NCI-H524 (cell line): ENCODE data around the gene ANKLE2.

Source experiments
- DNase-seq, 2 experiments: peaks; one replicate each; lab custom pipeline; 2025; lab: John Stamatoyannopoulos, UW

Gene ANKLE2

DNA sequence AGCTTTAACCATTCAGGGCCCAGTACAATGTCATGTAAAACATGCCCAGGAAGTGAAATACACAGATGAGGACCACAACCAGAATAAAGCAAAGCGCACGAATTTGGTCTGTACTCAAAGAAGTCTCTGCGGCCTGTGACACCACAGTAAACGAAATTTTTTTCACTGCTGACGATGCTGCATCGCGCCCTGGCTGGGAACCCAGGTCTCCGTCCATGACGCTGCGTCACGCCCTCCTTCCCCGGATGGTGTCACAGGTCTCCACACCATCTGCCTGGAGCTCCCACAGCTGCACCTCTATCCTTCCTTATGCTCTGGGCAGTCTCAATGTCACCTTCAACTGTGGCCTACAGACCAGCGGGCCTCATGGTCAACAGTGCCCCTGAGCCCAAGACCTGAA, 17.8 kb downstream of the ANKLE2 start:
- no peak for DNase-seq

DNA sequence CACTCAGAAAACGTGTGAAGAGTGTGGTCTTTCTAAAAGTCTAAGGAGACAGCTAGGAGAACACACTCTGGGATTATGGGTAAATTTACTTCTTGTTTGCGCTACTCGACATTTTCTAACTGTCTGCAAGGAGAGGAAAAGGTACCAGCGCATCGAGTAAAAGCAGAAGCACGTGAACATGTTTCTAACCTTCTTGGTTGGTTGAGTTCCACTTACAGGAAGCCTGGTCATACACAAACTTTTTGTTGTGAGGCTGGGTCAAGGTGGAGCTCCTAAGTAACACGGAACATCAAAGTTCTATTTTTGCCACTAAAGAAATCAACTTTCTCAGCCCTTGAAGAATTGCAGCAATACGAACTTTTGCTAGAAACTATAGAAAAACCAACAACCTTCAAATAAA, 20.0 kb downstream of the ANKLE2 start:
- DNase-seq: no peak

DNA sequence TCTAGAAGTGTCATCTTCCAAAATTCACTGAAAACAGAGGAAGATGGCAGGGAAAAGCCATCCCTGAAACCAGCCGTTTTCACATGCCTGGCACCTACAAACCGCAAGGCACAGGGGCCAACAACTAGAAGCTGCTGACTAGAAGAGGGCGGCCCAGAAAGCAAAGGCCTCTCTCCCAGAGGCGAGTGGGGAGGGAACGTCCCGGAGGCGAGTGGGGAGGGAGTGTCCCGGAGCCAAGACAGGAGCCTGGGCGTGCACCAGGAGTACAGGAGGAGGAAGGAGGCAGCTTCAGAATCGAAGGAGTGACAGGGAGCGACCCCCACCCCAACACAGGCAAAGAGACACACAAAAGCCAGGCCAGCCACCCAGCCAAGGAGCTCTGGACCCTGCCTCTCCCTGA, 21.0 kb downstream of the ANKLE2 start:
- no peak for DNase-seq

DNA sequence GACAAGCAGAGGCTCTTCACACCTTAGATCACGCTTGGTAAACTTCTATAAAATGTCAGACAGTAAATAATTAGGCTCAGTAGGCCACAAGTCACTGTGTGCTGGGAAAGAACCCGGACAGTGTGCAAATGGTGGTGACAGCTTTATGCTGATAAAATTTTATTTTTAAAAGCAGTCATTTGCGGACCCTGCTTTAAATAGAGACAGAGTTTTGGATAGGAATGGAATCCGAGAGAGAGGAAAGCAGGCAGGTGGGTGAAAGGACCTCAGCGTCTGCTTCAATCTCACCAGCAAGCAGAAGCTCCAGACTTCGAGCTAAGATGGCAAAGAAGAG, 21.4 kb downstream of the ANKLE2 start:
- no peak for DNase-seq

DNA sequence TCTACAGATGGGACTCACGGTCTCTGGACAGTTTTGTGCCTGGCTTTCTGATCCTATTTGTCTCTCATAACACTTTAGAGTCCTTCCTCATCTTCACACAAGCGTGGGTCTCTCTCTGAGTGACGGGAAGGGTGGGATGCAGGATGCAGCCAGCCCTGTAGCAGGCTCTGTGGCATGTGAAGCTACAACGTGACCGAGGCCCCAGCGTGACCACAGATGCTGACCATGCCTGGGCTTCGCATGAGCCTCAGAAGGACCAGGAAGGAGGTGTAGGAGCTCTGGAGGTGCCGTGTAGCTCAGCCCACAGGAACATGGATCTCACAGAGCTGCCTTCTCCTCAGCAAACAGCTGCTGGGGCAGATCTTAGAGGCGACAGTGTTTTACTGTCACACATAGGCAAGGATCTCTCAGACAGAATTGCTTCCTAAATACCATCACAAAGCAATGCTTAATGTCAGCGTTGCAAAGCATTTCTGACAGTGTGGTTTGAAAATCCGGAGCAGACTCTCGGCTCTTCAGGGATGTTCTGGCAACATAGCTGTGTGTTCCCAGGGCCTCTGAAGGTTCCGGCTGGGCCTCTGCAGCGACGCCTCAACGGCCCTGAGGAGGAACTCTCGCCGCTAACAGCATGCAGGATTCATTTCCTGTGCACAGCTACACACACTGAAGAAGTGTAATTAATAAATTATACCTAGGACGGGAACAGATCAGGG, 21.9 kb downstream of the ANKLE2 start:
- DNase-seq: no peak

DNA sequence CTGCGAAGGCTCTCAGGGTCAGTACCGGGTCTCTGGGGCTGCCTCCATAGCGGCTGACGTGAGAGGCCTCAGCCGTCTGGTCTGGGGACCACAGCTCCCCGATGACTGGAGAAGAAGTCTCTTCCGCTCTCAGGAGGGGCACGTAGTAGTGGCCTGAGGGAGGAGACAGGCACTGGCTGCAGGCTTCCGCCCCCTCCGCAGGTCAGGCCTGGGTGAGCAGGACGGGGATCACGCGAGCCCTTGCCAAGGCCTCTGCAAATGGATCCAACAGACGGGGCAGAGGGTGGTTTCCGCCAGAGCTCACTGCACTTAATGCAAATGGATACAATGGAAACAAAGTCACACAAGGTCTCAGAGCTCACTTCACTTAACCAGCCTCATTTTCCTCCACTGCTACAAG, 24.7 kb downstream of the ANKLE2 start:
- DNase-seq: no peak

DNA sequence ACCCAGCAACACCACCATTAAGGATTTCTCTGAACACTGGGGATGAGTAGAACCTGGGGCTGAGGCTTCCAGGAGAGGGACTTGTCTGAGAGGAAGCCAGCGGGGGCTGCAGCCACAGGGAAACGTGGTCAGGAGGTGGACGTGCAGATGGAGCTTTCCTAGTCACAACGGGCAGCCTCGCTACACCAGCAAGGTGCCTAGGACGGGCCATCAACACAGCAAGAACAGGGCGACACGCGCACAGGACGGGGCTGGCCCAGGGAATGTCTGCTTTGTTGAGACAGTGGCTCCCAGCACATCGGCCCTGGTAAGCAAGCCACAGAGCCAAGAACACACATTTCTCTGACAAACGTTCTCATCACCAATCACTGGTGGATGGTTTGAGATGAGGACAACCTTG, 25.3 kb downstream of the ANKLE2 start:
- no peak for DNase-seq

DNA sequence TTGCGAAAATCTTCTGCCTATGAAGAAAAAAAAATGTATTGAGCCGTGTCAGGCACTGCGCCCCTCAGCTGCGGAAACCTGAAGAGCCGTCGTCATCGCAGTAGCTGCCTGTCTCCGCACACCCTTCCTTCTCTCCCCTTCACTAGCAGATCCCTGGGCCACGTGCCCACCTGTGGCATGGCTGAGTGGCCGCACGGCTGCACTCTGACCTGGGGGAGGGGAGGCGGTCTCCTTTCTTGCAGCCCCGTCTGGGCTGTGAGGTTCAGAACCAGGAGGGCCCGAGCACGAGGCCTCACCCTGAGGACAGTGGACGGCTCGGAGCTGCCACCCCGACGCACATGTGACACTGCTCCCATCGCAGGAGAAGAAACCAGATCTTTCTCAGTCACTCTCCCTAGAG, 26.1 kb downstream of the ANKLE2 start:
- no peak for DNase-seq

DNA sequence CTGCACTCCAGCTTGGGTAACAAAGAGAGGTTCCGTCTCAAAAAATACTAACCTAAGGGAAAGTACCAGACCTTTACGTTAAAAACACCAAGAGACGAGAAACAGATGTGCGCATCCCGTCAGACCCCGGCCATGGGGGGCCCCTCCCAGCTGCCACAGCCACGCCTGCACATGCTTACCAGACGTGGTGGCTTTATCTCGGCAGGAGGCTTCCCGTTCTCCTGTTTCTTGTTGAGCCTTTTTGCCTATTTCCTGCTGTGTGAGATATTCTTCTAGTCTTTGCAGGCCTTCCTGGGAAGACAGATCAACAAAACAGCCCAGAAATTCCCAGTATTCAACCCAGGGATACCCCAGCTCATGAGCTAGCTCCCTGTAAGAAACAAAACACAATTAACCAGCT, 27.4 kb downstream of the ANKLE2 start:
- DNase-seq: no peak

DNA sequence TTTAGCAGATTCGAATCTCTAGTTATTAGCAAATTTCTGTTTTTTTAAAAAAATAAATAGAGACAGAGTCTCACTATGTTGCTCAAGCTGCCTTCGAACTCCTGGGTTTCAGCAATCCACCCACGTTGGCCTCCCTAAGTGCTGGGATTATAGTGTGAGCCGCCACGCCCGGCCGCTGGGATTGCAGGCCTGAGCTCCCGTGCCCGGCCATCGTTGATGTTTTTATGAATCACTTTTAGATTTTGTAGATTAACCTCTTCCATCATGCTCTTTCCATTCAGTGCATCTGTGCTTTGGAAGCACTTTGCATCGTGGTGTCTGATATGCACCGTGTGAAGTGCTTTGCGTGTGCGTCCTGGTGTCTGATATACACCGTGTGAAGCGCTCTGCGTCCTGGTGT, 30.1 kb downstream of the ANKLE2 start:
- no peak for DNase-seq

DNA sequence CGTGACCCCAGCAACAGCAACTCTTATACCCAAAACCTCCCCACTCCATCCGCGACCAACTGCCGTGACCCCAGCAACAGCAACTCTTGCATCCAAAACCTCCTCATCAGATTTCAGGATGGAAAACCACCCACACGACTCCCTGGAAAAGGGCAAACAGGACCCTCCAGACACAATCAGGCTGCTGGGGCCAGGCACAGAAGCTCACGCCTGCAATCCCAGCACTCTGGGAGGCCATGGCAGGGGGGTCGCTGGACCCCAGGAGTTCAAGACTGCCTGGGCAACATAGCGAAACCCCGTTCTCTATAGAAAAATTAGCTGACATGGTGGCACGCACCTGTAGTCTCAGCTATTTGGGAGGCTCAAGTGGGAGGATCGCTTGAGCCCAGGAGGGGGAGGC, 31.3 kb downstream of the ANKLE2 start:
- DNase-seq: no peak

DNA sequence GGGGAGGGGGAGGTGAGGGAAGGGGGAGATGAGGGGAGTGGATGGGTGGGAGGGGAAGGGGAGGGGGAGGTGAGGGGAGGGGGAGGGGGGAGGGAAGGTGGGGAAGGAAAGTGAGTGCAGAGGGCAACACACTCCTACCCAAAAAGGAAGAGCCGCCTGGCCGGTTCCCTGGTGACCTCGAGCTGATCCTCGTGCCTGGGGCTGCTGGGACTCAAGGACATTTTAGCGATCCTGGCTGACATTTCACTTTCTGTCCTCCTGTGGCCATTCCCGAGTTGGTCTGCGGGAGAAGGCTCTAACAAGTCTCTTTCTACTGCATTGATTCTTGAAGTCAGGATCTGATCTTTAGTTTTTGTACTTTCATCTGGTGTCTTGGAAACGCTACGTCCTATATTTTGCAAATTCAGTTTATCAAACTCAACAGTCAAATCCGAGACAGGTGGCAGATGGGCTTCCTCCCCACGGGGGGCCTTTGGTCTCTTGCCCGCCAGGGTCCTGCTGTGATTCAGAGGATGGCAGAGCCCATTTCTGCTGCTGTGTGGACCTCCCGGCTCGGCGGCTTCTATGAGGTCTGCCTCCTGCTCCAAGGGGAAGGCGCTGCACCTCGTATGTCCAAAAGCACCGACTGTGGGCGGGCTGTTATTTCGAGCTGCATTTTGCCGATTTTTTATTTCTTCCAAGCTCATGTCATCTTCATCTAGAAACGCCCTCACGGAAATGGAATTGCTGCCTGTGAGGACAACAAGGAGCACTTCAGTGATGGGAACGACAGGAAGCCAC, 31.9 kb downstream of the ANKLE2 start:
- DNase-seq: peak; percentile 53 to 64

DNA sequence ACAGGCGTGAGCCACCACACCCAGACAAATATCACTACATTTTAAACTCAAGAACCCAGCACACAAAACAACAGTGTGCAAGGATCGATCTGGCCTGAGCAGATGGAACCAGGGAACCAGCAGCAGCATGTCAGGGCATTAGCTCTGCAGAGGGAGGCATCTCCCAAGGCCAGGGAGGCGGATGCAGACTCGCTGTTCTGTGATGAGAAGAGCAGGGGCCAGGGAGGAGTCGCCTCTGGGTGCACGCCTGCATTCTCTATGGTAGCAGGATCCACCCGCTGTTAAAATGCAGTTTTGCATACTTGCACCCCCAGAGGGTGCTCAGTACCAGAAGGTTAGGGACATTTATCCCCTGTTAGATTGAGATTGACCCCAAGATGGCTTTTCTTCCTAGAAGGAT, 33.1 kb downstream of the ANKLE2 start:
- DNase-seq: no peak

DNA sequence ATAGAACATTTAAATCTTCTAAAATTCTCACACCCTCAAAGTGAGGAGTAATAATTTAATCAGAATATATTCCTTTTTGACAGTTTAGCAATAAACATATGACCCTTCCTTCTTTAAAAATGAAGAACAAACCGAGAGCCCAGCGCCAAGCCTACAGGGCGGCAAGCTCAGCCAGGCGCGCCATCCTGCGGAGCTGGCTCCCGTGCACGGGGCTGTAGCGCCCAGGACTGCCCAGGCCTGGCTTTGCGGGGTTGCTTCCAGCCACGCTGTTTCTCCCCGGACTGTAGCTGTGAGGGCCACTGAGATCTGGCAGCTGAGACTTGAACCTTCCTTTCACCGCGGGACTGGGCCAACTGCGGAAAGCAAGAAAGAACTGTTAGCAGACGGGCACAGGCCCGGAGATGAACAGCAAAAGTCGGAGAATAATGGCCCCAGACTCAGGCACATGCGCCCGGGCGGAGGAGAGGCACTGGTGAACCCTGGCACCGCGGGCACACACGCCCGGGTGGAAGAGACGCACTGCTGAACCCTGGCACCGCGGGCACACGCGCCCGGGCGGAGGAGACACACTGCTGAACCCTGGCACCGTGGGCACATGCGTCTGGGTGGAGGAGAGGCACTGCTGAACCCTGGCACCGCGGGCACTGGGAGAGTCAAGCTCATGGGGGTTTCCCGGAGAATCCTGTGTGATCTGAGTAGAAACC, 34.4 kb downstream of the ANKLE2 start:
- DNase-seq: no peak

DNA sequence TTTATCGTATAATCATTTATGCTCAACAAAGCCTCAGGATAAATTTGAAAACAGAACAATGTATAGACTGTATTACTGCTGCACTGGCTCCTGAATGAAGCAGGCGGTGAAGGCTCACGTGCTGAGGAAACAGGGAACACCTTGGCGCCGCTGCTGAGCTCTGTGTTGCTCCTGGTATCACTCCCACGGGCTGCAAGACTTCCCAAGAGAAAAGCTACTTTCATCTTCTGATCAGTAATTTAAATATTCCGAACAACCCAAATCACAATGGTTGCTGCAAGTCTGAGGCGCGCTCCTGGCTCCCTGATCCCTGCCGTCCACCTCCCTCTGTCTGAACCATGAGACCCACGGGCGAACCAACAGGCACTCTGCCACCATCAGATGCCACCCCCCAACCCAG, 35.2 kb downstream of the ANKLE2 start:
- no peak for DNase-seq

DNA sequence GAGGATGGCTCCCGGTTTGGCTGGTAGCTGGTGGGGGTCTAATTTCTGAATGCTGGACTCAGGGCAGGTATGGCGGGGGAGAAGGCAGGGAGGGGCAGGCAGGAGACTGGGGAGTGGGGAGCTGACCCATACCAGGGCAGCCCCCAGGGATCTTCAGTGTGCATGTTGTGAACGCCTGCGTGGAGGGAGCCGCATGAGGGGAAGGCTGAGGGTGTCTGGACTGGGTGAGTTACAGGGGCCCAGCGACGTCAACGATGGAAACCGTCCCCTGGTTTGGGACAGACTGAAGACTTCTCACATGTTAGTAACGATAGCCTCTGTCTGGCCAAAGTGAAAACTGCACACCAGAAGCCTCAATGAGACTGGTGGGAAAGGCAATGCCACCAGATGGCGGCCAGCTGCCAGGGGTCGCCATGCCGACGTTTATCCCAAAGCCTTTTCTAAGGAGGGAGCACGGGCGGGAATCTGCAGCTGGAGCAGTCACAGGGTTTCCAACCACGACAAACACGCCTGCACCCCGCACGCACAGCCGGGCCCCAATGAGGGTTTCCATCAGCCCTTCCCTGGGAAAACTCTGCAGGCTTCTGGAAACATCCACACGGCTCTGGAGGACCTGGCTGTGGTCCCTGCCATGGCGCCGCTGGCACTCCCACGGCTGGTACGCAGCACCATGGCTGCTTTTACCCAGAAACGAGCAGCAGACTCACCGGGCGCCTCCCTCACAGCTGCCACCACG, 37.0 kb downstream of the ANKLE2 start:
- DNase-seq: peak; percentile 75 to 86

DNA sequence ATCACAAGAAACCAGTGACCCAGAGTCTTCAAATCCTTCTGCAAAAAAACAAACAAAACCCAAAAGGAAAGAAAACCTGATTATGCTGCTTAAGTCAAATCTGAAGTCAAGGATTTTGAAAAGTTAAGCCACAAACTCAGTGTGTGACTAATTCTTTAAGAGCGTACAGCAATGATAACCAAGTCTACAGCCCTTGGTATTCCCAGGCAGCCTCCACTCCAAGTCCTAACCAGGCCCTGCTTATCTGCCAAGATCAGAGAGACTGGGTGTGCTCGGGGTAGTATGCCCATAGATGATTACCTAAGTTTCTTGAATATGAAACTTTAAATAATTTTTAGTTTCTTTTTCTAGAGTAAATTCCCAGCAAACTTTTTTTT, 37.9 kb downstream of the ANKLE2 start:
- no peak for DNase-seq

DNA sequence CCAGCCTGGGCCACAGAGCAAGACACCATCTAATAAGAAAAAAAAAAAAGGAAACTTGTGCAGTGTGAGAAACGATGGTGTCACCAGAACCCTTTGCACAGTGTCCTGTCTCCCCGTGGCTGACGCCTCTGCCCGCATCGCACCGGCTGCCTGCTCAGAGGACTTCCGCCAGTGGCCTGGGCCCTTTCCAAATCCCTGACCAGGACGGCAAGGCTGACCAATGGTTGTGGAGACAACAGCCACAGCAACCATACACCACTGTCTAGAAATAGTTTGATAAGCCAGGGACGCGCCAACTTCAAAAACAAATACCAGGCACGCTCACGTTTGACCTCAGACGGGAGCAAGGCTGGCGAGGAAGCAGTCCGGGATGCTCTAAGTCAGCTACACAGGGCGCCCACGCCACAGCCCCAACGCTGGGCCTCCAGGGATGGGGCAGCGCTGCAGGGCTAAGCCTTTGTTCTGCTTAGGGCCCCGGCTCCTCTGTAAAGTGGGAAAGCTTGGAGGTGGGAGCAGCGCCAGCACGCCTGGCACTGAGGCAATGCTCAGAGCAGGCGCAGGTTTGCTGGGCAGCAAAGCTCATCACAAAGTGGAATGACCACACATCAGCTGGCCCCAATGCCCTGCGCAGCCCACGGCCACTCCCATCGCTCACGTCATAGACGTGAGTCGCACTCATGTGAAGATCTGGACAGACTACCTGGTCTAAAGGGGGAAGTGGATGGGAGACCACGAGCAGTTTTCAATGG, 38.4 kb downstream of the ANKLE2 start:
- no peak for DNase-seq

DNA sequence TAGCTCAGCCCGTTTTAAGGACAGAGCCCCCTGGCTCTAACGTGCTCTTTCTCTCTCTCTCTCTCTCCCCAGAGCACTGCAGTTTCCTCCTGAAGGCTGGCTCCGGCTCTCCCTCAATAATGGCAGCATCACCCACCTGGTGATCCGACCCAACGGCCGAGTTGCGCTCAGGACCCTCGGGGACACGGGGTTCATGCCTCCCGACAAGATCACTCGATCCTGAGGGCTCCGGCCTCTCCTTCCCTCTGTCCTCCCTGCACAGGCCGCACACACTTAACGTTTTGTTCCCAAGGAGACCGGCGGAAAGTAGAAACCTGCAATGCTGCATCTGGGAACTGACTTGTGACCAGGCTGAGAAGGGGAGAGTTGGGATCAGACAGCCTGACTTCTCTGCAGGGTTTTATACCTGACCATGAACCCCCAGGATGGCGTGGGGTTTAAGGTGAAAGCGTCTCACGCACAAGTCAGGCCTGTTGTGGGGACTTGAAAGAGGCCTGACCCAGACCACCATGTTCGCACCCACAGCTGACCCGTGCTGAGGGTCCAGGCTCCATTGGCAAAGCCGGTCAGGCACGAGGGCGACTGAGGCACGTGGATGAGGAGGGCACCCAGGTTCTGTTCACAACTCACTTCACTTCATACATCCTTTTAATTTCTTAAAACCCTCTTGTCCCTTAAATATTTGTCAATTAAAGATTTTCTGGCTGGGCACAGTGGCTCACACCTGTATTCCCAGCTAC, 40.9 kb downstream of the ANKLE2 start:
- no peak for DNase-seq

DNA sequence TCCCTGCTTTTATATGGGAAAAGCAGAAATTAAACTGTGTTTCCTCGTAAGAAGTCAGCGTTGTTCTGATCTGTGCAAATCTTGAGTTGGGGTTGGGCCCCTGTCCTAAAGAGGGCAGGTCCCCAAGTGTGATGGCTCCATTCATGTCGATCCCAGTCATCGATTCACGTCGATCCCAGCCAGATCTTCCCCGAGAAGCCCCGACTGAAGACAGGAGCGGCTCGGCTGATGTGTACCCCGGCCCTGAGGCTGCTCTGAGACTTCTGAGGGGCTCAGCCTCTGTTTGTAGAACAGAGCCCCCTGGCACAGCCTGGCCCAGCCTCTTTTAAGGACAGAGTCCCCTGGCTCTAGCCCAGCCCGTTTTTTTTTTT, 41.7 kb downstream of the ANKLE2 start:
- no peak for DNase-seq
